Cardiac fibroblast (primary cell): ENCODE measurements around the gene LDLRAD3.

Experiments used
- DNase-seq, 2 donors: peaks; one replicate each; pipeline versions ENCODE4 v3.0.0 to v3.0.0-alpha.2; 2010; ENCODE audit warnings: low read depth in 2 of 2
- H3K4me3 ChIP-seq, 2 donors: replicated peaks in 1 of 2; 1 replicate in 1 of 2; 2 replicates in 1 of 2; pipeline ENCODE4 v1.5.1; 2011; ENCODE audit warnings: low read depth in 2 of 2, low read length in 2 of 2, mild to moderate bottlenecking in 2 of 2, moderate library complexity in 1 of 2
- TF ChIP-seq, protein P1 (sequence below): IDR thresholded peaks from one replicate; pipeline ENCODE4 v1.5.1; 2011; ENCODE audit warnings: low read depth, mild to moderate bottlenecking, low read length, inconsistent platforms

LDLRAD3 gene

DNA sequence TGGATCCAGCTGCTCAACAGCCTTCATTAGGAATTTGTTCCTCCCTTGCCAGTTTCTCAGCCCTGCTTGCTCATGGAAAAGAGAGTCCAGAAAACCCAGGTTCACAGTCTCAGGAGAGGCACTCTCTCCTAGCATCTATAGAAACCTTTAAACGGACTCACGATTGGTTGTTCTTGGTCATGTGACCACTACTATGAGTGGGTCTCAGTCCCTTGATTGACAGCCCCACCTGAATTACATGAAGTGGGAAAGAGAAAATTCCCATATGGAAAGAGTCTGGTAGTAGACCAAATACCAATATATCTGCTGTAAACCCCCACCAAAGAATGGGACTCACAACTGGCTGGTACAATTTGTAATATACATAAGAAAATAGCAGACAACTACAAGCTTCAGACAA, 291.0 kb downstream of the LDLRAD3 start:
- no peak for DNase-seq
- TF ChIP-seq, protein P1, sequence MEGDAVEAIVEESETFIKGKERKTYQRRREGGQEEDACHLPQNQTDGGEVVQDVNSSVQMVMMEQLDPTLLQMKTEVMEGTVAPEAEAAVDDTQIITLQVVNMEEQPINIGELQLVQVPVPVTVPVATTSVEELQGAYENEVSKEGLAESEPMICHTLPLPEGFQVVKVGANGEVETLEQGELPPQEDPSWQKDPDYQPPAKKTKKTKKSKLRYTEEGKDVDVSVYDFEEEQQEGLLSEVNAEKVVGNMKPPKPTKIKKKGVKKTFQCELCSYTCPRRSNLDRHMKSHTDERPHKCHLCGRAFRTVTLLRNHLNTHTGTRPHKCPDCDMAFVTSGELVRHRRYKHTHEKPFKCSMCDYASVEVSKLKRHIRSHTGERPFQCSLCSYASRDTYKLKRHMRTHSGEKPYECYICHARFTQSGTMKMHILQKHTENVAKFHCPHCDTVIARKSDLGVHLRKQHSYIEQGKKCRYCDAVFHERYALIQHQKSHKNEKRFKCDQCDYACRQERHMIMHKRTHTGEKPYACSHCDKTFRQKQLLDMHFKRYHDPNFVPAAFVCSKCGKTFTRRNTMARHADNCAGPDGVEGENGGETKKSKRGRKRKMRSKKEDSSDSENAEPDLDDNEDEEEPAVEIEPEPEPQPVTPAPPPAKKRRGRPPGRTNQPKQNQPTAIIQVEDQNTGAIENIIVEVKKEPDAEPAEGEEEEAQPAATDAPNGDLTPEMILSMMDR: no peak
- H3K4me3 ChIP-seq: no peak overlapping the region

DNA sequence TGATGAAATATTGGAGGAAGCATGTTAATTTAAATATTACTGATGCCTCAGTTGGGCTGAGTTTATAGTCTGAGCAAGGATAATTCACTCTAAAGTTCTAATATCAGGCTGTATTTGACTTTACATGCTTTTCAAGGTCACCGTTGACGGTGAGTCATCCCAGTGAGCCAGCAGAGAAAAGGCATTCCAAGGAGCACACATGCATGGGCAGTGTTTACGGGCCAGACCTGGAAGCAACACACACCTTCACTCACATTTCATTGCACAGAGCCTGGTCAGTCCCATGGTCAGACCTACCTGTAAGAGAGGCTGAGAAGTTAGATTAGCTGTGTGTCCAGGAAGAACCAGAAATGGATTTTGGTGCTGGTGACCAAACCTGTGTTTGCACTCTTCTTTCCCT, 291.9 kb downstream of the LDLRAD3 start:
- DNase-seq: no peak
- TF ChIP-seq, protein P1: no peak
- no peak overlapping the region for H3K4me3 ChIP-seq

DNA sequence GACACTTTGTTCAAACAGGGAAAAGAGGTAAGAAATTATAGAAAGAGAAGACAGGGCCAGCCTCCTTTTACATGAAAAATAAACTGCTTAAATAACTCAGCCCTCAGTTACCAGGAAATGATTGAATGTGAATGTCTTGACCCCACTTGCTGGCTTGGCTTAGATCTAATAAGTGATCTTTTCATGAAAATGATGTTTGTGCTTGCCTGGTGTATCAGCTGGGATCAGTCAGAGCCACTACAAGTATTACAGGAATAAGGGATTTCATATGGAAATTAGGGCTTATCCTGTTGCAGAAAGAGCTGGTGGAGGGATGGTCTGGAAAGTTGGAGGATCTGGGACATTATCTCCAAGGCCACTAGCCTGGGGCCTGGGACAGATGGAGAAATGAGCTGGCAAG, 293.5 kb downstream of the LDLRAD3 start:
- TF ChIP-seq, protein P1: no peak
- no peak for DNase-seq
- no peak overlapping the region for H3K4me3 ChIP-seq

DNA sequence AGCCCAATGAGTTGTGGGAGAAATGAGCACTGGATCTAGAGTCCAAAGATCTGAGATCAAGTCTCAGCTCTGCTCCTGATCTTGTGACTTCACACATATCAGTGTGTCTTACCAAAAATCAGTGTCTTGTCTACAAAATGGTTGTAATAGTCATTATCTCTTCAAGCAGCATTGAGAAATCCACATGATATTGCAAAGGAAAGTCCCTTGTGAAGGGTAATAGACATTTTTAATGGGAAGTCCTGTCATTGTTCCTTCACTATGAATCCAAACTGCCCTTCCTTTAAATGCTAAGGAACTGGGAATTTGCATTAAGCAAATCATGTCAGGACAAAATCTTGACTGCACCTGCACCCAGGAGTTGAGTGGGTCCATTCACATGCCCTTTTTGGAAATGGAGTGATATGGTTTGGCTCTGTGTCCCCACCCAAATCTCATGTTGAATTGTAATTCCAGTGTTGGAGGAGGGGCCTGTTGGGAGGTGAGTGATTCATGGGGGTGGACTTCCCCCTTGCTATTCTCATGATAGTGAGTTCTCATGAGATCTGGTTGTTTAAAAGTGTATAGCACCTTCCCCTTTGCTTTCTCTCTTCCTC, 294.3 kb downstream of the LDLRAD3 start:
- TF ChIP-seq, protein P1: no peak
- no peak overlapping the region for H3K4me3 ChIP-seq
- DNase-seq: no peak

DNA sequence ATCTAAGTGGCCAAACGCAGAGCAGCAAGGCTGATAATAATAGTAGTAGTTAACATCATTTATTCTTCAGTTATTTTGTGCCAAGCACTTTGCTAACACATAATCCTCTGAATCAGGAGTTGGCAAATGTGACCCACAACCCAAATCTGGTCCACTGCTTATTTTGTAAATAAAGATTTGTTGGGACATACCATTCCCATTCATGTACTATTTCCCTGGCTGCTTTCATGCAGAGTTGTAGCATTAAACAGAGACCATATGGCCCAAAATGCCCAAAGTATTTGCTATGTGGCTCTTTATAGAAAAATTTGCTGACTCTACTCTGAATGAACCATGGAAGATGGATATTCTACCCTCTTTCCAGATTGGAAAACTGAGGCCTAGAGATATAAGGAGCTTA, 295.0 kb downstream of the LDLRAD3 start:
- TF ChIP-seq, protein P1: no peak
- DNase-seq: no peak
- H3K4me3 ChIP-seq: no peak overlapping the region

DNA sequence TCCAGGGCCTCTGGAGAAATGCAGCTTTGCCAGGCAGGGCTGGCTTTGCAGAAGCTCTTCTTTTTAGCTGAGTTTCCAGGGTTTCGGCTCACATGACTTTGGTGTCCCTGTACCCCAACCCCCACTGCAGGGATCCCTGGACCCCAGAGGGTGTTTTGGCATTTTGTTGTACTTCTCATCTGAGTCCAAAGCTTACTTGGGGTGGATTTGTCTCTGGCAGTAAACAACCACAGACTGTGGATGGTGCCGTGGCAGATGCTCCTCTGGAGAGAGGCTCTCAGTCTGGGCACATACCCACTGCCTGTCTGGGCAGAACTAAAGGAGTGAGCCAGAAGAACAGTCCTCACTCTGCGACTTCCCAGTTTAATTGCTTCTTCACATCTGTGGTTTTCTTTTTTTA, 295.8 kb downstream of the LDLRAD3 start:
- no peak overlapping the region for H3K4me3 ChIP-seq
- no peak for DNase-seq
- TF ChIP-seq, protein P1: no peak

DNA sequence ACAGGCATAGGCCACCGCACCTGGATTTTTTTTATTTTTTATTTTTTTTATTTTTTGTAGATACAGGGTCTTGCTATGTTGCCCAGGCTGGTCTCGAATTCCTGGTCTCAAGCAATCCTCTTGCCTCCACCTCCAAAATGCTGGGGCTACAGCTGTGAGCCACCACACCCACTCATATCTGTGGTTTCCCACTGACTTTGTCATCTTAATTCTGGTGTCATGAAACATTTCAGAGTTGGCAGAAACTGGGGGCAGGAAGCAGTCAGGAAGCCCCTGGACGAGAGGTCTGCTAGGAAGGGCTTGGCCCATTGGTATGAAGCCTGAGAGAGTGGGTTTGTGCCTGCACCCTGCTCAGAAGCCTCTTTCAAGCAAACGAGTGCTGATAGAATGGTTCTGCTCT, 296.3 kb downstream of the LDLRAD3 start:
- DNase-seq: no peak
- TF ChIP-seq, protein P1: no peak
- H3K4me3 ChIP-seq: no peak overlapping the region
